HepG2 (cell line): ENCODE measurements around the gene TRIM72. TPM values are rescaled to one million over a fixed set of nuclear protein-coding genes. Genes with fewer than 3 reads are reported as not detected.
A peak's percentile ranks its signal among the peaks of the same experiment; 100 is the strongest.

ENCODE experiments used
- ATAC-seq: fragments of 200-7000 bp; cut with Tn5 transposase; 3 replicates; pipeline ENCODE4 v1.9.1; 2020; ENCODE audit warnings: mild to moderate bottlenecking, moderate library complexity
- BruUV-seq: library from RNA; stranded (reverse); fragments of 400-500 nt; replicated peaks from 2 replicates; lab custom pipeline; 2021; lab: Mats Ljungman, UMichigan
- CTCF ChIA-PET: fragments of 300-600 bp; formaldehyde crosslinking; extraction: SDS; loops from one replicate; lab custom pipeline; 2021; ENCODE audit warnings: low total read pairs, inconsistent platforms, low intra/inter-chr PET ratio; lab: Yijun Ruan, JAX
- POLR2A ChIA-PET: fragments of 350-600 bp; sonication (Branson Sonifier 250); formaldehyde crosslinking; loops from one replicate; lab custom pipeline; 2020; ENCODE audit warnings: antibody characterized with exemption, inconsistent platforms; lab: Yijun Ruan, JAX
- DNase-seq: peaks from one replicate; pipeline ENCODE4 v3.0.0-alpha.2; 2015; ENCODE audit warnings: low spot score
- FAIRE-seq: peaks from 3 replicates; lab custom pipeline; 2011; peaks lifted over from hg19 to GRCh38; lab: Jason Lieb, UNC
- H2AFZ ChIP-seq: one replicate; pipeline ENCODE4 v1.6.1; 2011; ENCODE audit warnings: low read length, inconsistent platforms
- H3K27ac ChIP-seq: fragments of 300-600 bp; 3 replicates; pipeline ENCODE4 v1.8.0; 2011; ENCODE audit warnings: mixed run types, mild to moderate bottlenecking, mixed read lengths, low read length, inconsistent platforms; ENCODE audit not compliant: insufficient read depth; ENCODE audit errors: extremely low read length
- H3K27me3 ChIP-seq, 2 experiments: fragments of 200-600 bp in 1 of 2; 2 replicates in 1 of 2; 3 replicates in 1 of 2; pipeline versions ENCODE4 v1.6.0 to v1.8.0; 2011; ENCODE audit warnings: low read length in 2 of 2, mild to moderate bottlenecking in 2 of 2, moderate library complexity in 2 of 2, inconsistent platforms in 1 of 2; ENCODE audit not compliant: insufficient read depth in 2 of 2, control insufficient read depth in 1 of 2
- H3K36me3 ChIP-seq, 2 experiments: fragments of 200-600 bp in 1 of 2; replicated peaks in 1 of 2; 2 replicates in 1 of 2; 3 replicates in 1 of 2; pipeline versions ENCODE4 v1.5.1 to v1.8.0; 2011; ENCODE audit warnings: low read length in 2 of 2, inconsistent platforms in 1 of 2; ENCODE audit not compliant: insufficient read depth in 2 of 2, control insufficient read depth in 1 of 2
- H3K4me1 ChIP-seq: 2 replicates; pipeline ENCODE4 v1.5.1; 2012; ENCODE audit warnings: low read length, inconsistent platforms; ENCODE audit not compliant: insufficient read depth
- H3K4me2 ChIP-seq: 2 replicates; pipeline ENCODE4 v1.6.0; 2011; ENCODE audit warnings: low read depth, low read length, inconsistent platforms
- H3K4me3 ChIP-seq, 3 experiments: fragments of 200-600 bp in 1 of 3; sonication (generic), shearing (Covaris generic) in 1 of 3; replicated peaks in 1 of 3; 2 replicates each; pipeline ENCODE4 v1.5.1; 2011 to 2016; ENCODE audit warnings: low read length in 3 of 3, inconsistent platforms in 2 of 3, low read depth in 2 of 3, mild to moderate bottlenecking in 2 of 3, control low read depth in 1 of 3, mixed read lengths in 1 of 3; ENCODE audit not compliant: insufficient read depth in 1 of 3
- H3K79me2 ChIP-seq: one replicate; pipeline ENCODE4 v1.6.1; 2011; ENCODE audit warnings: low read length, inconsistent platforms; ENCODE audit not compliant: insufficient read depth
- H3K9ac ChIP-seq: 2 replicates; pipeline ENCODE4 v1.6.0; 2011; ENCODE audit warnings: mild to moderate bottlenecking, low read depth, low read length, inconsistent platforms; ENCODE audit not compliant: insufficient read depth
- H3K9me3 ChIP-seq: 2 replicates; pipeline ENCODE4 v1.5.1; 2012; ENCODE audit warnings: mild to moderate bottlenecking, low read length
- H4K20me1 ChIP-seq: 2 replicates; pipeline ENCODE4 v1.6.0; 2011; ENCODE audit warnings: inconsistent platforms, mild to moderate bottlenecking, low read length, moderate library complexity; ENCODE audit not compliant: insufficient read depth
- AGO2 ChIP-seq: fragments of 200-400 bp; formaldehyde crosslinking; optimal IDR thresholded peaks from 2 replicates; pipeline ENCODE3; 2017; ENCODE audit warnings: mild to moderate bottlenecking, low read depth, low read length, moderate library complexity
- KDM5B ChIP-seq: sonication (generic); formaldehyde crosslinking; IDR thresholded peaks from 2 replicates; pipeline ENCODE4 v1.4.0; 2020; ENCODE audit warnings: missing genetic modification reagents, mild to moderate bottlenecking, borderline replicate concordance
- MYNN ChIP-seq: sonication (generic); formaldehyde crosslinking; IDR thresholded peaks from 2 replicates; pipeline ENCODE4 v1.4.0; 2020; ENCODE audit warnings: mild to moderate bottlenecking, low read depth, missing genetic modification reagents
- PAWR ChIP-seq: sonication (generic); formaldehyde crosslinking; IDR thresholded peaks from 2 replicates; pipeline ENCODE4 v1.4.0; 2020; ENCODE audit warnings: missing genetic modification reagents, mild to moderate bottlenecking, borderline replicate concordance
- POLR2A ChIP-seq, 2 experiments: IDR thresholded peaks; 2 replicates each; pipeline ENCODE4 v1.6.1; 2011; ENCODE audit warnings: low read depth in 2 of 2, low read length in 2 of 2, mild to moderate bottlenecking in 1 of 2, moderate library complexity in 1 of 2; ENCODE audit not compliant: insufficient read depth in 1 of 2
- POLR2AphosphoS2 ChIP-seq: IDR thresholded peaks from 2 replicates; pipeline ENCODE4 v1.6.1; 2011; ENCODE audit warnings: low read depth, low read length, improper control_type of control experiment
- POLR2G ChIP-seq: fragments of 200-400 bp; formaldehyde crosslinking; IDR thresholded peaks from 2 replicates; pipeline ENCODE4 v1.6.1; 2018; ENCODE audit warnings: mild to moderate bottlenecking, low read depth, low read length, moderate library complexity
- RBFOX2 ChIP-seq: fragments of 200-400 bp; formaldehyde crosslinking; IDR thresholded peaks from 2 replicates; pipeline ENCODE4 v1.6.1; 2017; ENCODE audit warnings: low read depth, mild to moderate bottlenecking, low read length
- WGBS: methylation state at CpG from one replicate; pipeline ENCODE4 v1.1.6; 2017; ENCODE audit warnings: low lambda C conversion rate; 5-methylcytosine and 5-hydroxymethylcytosine counted together
- in situ Hi-C: cut with HindIII; loops from 2 replicates; pipeline ENCODE4 v1.10.0; 2017; ENCODE audit warnings: low pct_unique_long_range_greater_than_20kb; ENCODE audit not compliant: extremely low pct_ligation_motif_present
- intact Hi-C: fragments of 100-400 bp; cut with micrococcal nuclease; formaldehyde crosslinking; loops from one replicate; pipeline ENCODE4 v1.10.0; 2022; ENCODE audit not compliant: unreplicated experiment
- polyA plus RNA-seq, 8 experiments: library from polyadenylated mRNA; depleted of rRNA in 3 of 8; stranded (reverse) in 7 of 8; unstranded in 1 of 8; fragments of >200 nt; fragmentation: Illumina TruSeq in 4 of 8; extraction: Trizol in 4 of 8; gene quantifications; 2 replicates each; pipeline versions ENCODE4 v1.2.1 to v1.2.3, GENCODE V29; 2011 to 2016; ENCODE audit warnings: low read depth in 4 of 8, missing spikeins in 1 of 8, mixed read lengths in 1 of 8; ENCODE audit not compliant: insufficient read depth in 1 of 8
- total RNA-seq, 5 experiments: library from RNA; depleted of rRNA; stranded (reverse); fragments of >200 nt; fragmentation: Illumina TruSeq; extraction: Trizol; gene quantifications; 2 replicates each; pipeline ENCODE4 v1.2.3, GENCODE V29; 2016; ENCODE audit warnings: low read depth in 1 of 5
- TF ChIP-seq, protein P1 (sequence below): sonication (generic); formaldehyde crosslinking; IDR thresholded peaks from 2 replicates; pipeline ENCODE4; 2020; ENCODE audit warnings: missing genetic modification reagents, mild to moderate bottlenecking, borderline replicate concordance

The TRIM72 gene
- total and polyA plus RNA-seq, 2 of the 13 experiments (the other 11 are each of a cell fraction or from before 2014, with no cell fraction given): not detected

DNA sequence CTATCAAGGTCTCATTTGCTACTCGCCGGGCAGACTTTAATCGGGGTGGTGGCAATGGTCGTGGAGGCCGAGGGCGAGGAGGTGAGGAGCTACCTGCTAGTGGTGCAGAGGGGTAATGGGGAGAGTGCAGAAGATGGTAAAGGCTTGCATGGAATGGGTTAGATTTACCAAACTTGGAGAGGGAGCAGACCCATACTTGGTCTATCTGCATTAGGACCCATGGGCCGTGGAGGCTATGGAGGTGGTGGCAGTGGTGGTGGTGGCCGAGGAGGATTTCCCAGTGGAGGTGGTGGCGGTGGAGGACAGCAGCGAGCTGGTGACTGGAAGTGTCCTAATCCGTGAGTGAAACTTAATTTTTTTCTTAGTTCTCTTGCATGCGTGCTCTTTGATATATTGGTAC, 23.9 kb upstream of the TRIM72 start (continued):
- TF ChIP-seq, protein P1, sequence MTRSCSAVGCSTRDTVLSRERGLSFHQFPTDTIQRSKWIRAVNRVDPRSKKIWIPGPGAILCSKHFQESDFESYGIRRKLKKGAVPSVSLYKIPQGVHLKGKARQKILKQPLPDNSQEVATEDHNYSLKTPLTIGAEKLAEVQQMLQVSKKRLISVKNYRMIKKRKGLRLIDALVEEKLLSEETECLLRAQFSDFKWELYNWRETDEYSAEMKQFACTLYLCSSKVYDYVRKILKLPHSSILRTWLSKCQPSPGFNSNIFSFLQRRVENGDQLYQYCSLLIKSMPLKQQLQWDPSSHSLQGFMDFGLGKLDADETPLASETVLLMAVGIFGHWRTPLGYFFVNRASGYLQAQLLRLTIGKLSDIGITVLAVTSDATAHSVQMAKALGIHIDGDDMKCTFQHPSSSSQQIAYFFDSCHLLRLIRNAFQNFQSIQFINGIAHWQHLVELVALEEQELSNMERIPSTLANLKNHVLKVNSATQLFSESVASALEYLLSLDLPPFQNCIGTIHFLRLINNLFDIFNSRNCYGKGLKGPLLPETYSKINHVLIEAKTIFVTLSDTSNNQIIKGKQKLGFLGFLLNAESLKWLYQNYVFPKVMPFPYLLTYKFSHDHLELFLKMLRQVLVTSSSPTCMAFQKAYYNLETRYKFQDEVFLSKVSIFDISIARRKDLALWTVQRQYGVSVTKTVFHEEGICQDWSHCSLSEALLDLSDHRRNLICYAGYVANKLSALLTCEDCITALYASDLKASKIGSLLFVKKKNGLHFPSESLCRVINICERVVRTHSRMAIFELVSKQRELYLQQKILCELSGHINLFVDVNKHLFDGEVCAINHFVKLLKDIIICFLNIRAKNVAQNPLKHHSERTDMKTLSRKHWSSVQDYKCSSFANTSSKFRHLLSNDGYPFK (CRISPR knock-in tag): no peak
- TF ChIP-seq PAWR: no peak

DNA sequence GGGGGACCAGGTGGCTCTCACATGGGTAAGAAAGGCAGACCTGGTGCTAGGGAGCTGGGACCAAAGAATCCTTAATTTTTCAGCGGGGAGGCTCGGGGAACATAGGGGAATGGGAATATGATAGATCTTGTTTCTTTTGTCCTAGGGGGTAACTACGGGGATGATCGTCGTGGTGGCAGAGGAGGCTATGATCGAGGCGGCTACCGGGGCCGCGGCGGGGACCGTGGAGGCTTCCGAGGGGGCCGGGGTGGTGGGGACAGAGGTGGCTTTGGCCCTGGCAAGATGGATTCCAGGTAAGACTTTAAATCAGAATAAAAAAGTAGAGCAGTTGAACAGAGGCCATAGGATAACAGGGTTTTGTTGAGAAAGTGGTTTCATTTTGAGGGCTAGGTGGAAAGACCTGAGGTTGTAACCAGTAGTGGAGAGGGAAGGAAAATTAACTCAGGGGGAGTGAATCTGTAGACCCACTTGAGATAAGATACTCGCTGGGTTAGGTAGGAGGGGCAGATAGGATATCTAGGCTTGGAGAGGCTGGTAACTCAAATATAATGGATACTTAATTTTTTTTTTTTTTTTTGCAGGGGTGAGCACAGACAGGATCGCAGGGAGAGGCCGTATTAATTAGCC, 23.0 kb upstream of the TRIM72 start:
- DNase-seq (no peak), ATAC-seq (no peak), FAIRE-seq (no peak)
- Histone ChIP-seq H3K4me2 (no peak overlapping the region), H3K36me3 (peaks cover 53 to 93% of the 10 kb centered on the region in 2 experiments), H3K79me2 (peaks cover 8% of the 10 kb centered on the region), H3K9me3 (no peaks in the 10 kb centered on the region), H2AFZ (no peak overlapping the region), H3K27ac (no peak overlapping the region), H3K9ac (no peak overlapping the region), H4K20me1 (peaks cover 57% of the 10 kb centered on the region), H3K4me3 (no peak overlapping the region), H3K27me3 (no peaks in the 10 kb centered on the region), H3K4me1 (peaks cover 8% of the 10 kb centered on the region; the same call in 1 of the 2 replicates)
- POLR2A ChIA-PET: interaction anchor here (0.8 to 2.6 kb wide), 3 partner anchors 7 to 11 kb away, joined by 3 to 13 read pairs (median 7); partner anchors contain the start of gene FUS
- TF ChIP-seq RBFOX2: peak; percentile 59; the same call in 1 of the 2 replicates
- TF ChIP-seq POLR2A (IDR thresholded peaks at IDR 0.05; ENCODE audit: insufficient read depth in 1 of 2, low read depth in 2 of 2, low read length in 2 of 2): peak in 1 of 2 experiments; percentile 36; a peak in 1 of 4 replicates
- peak; percentile 52 for TF ChIP-seq AGO2
- no peak for TF ChIP-seq KDM5B (CRISPR knock-in tag)
- 0 out of 2 replicates have a peak, but pooled peaks have one; percentile 33 for TF ChIP-seq POLR2G
- no peak for TF ChIP-seq MYNN (CRISPR knock-in tag)
- peak; percentile 76; the same call in 1 of the 2 replicates for TF ChIP-seq POLR2AphosphoS2
- in situ Hi-C loops (no loop called here), intact Hi-C loops (no loop called here)
- WGBS: 98% methylated on average over 17 of the region's 17 CpGs
- no TSS peak for BruUV-seq
- CTCF ChIA-PET: no interaction called here
